Measurements from ENCODE around the gene TAF15. TPM values are rescaled to one million over a fixed set of nuclear protein-coding genes. Genes with fewer than 3 reads are reported as not detected.

TAF15 gene
- total and polyA plus RNA-seq, 2 of the 13 experiments (the other 11 are each of a cell fraction or from before 2014, with no cell fraction given), result 25.2 to 26.5 TPM

DNA sequence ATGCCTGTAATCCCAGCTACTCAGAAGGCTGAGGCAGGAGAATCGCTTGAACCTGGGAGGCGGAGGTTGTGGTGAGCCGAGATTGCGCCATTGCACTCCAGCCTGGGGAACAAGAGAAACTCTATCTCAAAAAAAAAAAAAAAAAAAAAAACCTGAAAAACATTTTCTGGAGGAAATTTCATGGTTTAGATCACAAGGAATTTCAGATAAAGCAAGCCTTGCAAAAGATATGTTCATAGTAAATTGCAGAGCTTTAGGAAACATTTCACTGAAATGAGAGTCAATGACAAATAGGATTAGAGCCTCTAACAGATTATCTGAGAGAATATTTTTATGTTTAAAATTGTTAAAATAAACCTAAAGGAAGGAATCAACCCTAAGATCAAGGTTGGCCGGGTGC lies 3.2 kb downstream of the TAF15 start:
- no peaks in the 10 kb centered on the region for H3K9me3 ChIP-seq (ENCODE audit: low read length)
- no peak overlapping the region for H3K4me2 ChIP-seq (ENCODE audit: low read depth, low read length)
- 93% methylated on average over 5 of the region's 5 CpGs for WGBS (ENCODE audit: low lambda C conversion rate)
- no peak overlapping the region for H3K4me3 ChIP-seq (replicated peaks in 1 of 3; ENCODE audit: insufficient read depth in 1 of 3, low read depth in 2 of 3, low read length in 3 of 3)
- peaks cover 39% of the 10 kb centered on the region for H4K20me1 ChIP-seq (ENCODE audit: insufficient read depth, low read length)
- FAIRE-seq (no peak), ATAC-seq (no peak), DNase-seq (ENCODE audit: low spot score) (no peak)
- peaks cover 0 to 7% of the 10 kb centered on the region in 2 experiments; a peak in 1 of 5 replicates for H3K36me3 ChIP-seq (replicated peaks in 1 of 2; ENCODE audit: control insufficient read depth in 1 of 2, insufficient read depth in 2 of 2, low read length in 2 of 2)
- BruUV-seq (replicated peaks), result no TSS peak
- no peak overlapping the region for H2AFZ ChIP-seq (ENCODE audit: low read length)
- no peak overlapping the region for H3K9ac ChIP-seq (ENCODE audit: insufficient read depth, low read depth, low read length)
- ChIA-PET POLR2A (no interaction called here), CTCF (ENCODE audit: low intra/inter-chr PET ratio, low total read pairs) (no interaction called here)
- in situ Hi-C loops (cut with HindIII; ENCODE audit: extremely low pct_ligation_motif_present, low pct_unique_long_range_greater_than_20kb) (loop anchor here (25.0 kb wide), 1 partner anchor 100 kb away; no protein-coding TSS in a partner anchor), intact Hi-C loops (cut with micrococcal nuclease; ENCODE audit: unreplicated experiment) (no loop called here)
- H3K27me3 ChIP-seq (ENCODE audit: control insufficient read depth in 1 of 2, insufficient read depth in 2 of 2, low read length in 2 of 2), result no peaks in the 10 kb centered on the region; a peak in 2 of 5 replicates
- H3K79me2 ChIP-seq (ENCODE audit: insufficient read depth, low read length), result peaks cover 75% of the 10 kb centered on the region
- H3K4me1 ChIP-seq (ENCODE audit: insufficient read depth, low read length), result peaks cover 66% of the 10 kb centered on the region
- no peak overlapping the region for H3K27ac ChIP-seq (ENCODE audit: extremely low read length, insufficient read depth, low read length)
- no peak for TF ChIP-seq NCOA2 (CRISPR knock-in tag; IDR thresholded peaks at IDR 0.05)
- TF ChIP-seq, protein P1, sequence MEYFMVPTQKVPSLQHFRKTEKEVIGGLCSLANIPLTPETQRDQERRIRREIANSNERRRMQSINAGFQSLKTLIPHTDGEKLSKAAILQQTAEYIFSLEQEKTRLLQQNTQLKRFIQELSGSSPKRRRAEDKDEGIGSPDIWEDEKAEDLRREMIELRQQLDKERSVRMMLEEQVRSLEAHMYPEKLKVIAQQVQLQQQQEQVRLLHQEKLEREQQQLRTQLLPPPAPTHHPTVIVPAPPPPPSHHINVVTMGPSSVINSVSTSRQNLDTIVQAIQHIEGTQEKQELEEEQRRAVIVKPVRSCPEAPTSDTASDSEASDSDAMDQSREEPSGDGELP (IDR thresholded peaks at IDR 0.05; ENCODE audit: borderline replicate concordance, low read depth), result no peak
- TF ChIP-seq, protein P2, sequence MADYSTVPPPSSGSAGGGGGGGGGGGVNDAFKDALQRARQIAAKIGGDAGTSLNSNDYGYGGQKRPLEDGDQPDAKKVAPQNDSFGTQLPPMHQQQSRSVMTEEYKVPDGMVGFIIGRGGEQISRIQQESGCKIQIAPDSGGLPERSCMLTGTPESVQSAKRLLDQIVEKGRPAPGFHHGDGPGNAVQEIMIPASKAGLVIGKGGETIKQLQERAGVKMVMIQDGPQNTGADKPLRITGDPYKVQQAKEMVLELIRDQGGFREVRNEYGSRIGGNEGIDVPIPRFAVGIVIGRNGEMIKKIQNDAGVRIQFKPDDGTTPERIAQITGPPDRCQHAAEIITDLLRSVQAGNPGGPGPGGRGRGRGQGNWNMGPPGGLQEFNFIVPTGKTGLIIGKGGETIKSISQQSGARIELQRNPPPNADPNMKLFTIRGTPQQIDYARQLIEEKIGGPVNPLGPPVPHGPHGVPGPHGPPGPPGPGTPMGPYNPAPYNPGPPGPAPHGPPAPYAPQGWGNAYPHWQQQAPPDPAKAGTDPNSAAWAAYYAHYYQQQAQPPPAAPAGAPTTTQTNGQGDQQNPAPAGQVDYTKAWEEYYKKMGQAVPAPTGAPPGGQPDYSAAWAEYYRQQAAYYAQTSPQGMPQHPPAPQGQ (CRISPR knock-in tag; IDR thresholded peaks at IDR 0.05; ENCODE audit: borderline replicate concordance), result no peak
- TF ChIP-seq SMAD9 (CRISPR knock-in tag; IDR thresholded peaks at IDR 0.05), result no peak
- TF ChIP-seq SAP130 (CRISPR knock-in tag; IDR thresholded peaks at IDR 0.05; ENCODE audit: low read depth), result no peak
- TF ChIP-seq CBX1 (IDR thresholded peaks at IDR 0.05; ENCODE audit: low read depth), result no peak
- TF ChIP-seq, protein P3, sequence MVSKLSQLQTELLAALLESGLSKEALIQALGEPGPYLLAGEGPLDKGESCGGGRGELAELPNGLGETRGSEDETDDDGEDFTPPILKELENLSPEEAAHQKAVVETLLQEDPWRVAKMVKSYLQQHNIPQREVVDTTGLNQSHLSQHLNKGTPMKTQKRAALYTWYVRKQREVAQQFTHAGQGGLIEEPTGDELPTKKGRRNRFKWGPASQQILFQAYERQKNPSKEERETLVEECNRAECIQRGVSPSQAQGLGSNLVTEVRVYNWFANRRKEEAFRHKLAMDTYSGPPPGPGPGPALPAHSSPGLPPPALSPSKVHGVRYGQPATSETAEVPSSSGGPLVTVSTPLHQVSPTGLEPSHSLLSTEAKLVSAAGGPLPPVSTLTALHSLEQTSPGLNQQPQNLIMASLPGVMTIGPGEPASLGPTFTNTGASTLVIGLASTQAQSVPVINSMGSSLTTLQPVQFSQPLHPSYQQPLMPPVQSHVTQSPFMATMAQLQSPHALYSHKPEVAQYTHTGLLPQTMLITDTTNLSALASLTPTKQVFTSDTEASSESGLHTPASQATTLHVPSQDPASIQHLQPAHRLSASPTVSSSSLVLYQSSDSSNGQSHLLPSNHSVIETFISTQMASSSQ (IDR thresholded peaks at IDR 0.05; ENCODE audit: low read depth), result no peak
- TF ChIP-seq, protein P3 (CRISPR knock-in tag; IDR thresholded peaks at IDR 0.05; ENCODE audit: borderline replicate concordance), result no peak
- TF ChIP-seq NRL (CRISPR knock-in tag; IDR thresholded peaks at IDR 0.05; ENCODE audit: borderline replicate concordance), result no peak
- no peak for TF ChIP-seq FOSL1 (CRISPR knock-in tag; IDR thresholded peaks at IDR 0.05; ENCODE audit: borderline replicate concordance)
- no peak for TF ChIP-seq RFX3 (CRISPR knock-in tag; IDR thresholded peaks at IDR 0.05)
- TF ChIP-seq GATAD2A (CRISPR knock-in tag; IDR thresholded peaks at IDR 0.05), result no peak
- TF ChIP-seq, protein P4, sequence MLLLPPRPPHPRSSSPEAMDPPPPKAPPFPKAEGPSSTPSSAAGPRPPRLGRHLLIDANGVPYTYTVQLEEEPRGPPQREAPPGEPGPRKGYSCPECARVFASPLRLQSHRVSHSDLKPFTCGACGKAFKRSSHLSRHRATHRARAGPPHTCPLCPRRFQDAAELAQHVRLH (CRISPR knock-in tag; IDR thresholded peaks at IDR 0.05; ENCODE audit: borderline replicate concordance, low read depth), result no peak
- TF ChIP-seq, protein P5, sequence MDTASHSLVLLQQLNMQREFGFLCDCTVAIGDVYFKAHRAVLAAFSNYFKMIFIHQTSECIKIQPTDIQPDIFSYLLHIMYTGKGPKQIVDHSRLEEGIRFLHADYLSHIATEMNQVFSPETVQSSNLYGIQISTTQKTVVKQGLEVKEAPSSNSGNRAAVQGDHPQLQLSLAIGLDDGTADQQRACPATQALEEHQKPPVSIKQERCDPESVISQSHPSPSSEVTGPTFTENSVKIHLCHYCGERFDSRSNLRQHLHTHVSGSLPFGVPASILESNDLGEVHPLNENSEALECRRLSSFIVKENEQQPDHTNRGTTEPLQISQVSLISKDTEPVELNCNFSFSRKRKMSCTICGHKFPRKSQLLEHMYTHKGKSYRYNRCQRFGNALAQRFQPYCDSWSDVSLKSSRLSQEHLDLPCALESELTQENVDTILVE (CRISPR knock-in tag; IDR thresholded peaks at IDR 0.05), result no peak
- TF ChIP-seq PRMT3 (CRISPR knock-in tag; IDR thresholded peaks at IDR 0.05; ENCODE audit: borderline replicate concordance, low read depth), result no peak
- TF ChIP-seq, protein P6, sequence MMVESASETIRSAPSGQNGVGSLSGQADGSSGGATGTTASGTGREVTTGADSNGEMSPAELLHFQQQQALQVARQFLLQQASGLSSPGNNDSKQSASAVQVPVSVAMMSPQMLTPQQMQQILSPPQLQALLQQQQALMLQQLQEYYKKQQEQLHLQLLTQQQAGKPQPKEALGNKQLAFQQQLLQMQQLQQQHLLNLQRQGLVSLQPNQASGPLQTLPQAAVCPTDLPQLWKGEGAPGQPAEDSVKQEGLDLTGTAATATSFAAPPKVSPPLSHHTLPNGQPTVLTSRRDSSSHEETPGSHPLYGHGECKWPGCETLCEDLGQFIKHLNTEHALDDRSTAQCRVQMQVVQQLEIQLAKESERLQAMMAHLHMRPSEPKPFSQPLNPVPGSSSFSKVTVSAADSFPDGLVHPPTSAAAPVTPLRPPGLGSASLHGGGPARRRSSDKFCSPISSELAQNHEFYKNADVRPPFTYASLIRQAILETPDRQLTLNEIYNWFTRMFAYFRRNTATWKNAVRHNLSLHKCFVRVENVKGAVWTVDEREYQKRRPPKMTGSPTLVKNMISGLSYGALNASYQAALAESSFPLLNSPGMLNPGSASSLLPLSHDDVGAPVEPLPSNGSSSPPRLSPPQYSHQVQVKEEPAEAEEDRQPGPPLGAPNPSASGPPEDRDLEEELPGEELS (CRISPR knock-in tag; IDR thresholded peaks at IDR 0.05), result no peak

All from HepG2 (cell line).